ENCODE results near the gene MORF4L1.

- TF ChIP-seq EZH2 (IDR thresholded peaks at IDR 0.05; ENCODE audit: insufficient read depth, poor library complexity, severe bottlenecking) (no peak), EZH2phosphoT487 (IDR thresholded peaks at IDR 0.05; ENCODE audit: insufficient read depth, low read depth) (no peak)
These were observed 57.0 kb downstream of the MORF4L1 start for GRCh38 chr15:78929536-78930264.

Measured in GM23248 (cell line).